Measurements from ENCODE around the gene PPP2R1B. TPM values are rescaled to one million over a fixed set of nuclear protein-coding genes. Genes with fewer than 3 reads are reported as not detected.

The PPP2R1B gene
- total and polyA plus RNA-seq, 7 donors: 9.0 to 17.8 (median 14.9) TPM

DNA sequence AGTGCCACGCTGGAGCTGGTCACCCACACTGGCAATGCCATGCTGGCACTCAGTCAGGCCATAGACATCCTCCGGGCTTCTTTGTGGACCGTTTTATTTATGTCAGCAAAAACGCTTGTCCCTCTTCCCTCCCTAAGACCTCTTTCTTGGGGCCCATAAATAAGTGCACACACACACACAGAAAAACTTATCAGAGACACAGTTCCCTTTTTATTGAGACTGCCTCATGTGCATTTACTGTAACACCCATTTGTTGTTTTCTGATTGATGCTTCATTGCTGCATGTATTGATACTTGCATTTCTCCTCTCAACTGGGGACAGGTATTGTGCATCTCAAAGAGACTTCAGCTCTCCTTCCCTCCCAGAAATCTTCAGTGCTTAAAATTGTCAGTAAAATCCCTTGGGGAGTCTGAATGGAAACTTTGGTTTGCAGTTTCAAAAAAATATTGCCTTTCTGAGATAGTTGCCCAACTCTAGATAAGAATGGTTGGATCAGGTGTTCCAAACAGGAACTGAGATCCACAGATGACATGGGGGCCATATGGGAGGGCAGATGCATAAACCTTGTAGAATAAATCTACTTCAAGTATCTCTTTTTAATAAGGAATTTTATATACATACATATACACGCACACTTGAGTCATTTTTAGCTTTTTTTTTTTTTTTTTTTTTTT, 50.9 kb downstream of the PPP2R1B start:
- peaks cover 0 to 20% (median 18%) of the 10 kb centered on the region in 4 donors for H3K4me1 ChIP-seq
- 72 to 89% methylated on average over 5 of the region's 5 CpGs for WGBS, 2 donors
- H3K4me3 ChIP-seq: no peak overlapping the region
- H3K27ac ChIP-seq: no peak overlapping the region
- no peak for DNase-seq
- no peaks in the 10 kb centered on the region for H3K27me3 ChIP-seq
- no peak for TF ChIP-seq EP300 (IDR thresholded peaks at IDR 0.05)
- TF ChIP-seq, protein P1, sequence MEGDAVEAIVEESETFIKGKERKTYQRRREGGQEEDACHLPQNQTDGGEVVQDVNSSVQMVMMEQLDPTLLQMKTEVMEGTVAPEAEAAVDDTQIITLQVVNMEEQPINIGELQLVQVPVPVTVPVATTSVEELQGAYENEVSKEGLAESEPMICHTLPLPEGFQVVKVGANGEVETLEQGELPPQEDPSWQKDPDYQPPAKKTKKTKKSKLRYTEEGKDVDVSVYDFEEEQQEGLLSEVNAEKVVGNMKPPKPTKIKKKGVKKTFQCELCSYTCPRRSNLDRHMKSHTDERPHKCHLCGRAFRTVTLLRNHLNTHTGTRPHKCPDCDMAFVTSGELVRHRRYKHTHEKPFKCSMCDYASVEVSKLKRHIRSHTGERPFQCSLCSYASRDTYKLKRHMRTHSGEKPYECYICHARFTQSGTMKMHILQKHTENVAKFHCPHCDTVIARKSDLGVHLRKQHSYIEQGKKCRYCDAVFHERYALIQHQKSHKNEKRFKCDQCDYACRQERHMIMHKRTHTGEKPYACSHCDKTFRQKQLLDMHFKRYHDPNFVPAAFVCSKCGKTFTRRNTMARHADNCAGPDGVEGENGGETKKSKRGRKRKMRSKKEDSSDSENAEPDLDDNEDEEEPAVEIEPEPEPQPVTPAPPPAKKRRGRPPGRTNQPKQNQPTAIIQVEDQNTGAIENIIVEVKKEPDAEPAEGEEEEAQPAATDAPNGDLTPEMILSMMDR (IDR thresholded peaks at IDR 0.05): no peak
- no peak for TF ChIP-seq POLR2AphosphoS5 (IDR thresholded peaks at IDR 0.05)
- intact Hi-C loops (cut with DNase I): no loop called here
- peaks cover 5 to 54% (median 6%) of the 10 kb centered on the region in 4 donors for H3K36me3 ChIP-seq
- H3K9me3 ChIP-seq: no peaks in the 10 kb centered on the region

DNA sequence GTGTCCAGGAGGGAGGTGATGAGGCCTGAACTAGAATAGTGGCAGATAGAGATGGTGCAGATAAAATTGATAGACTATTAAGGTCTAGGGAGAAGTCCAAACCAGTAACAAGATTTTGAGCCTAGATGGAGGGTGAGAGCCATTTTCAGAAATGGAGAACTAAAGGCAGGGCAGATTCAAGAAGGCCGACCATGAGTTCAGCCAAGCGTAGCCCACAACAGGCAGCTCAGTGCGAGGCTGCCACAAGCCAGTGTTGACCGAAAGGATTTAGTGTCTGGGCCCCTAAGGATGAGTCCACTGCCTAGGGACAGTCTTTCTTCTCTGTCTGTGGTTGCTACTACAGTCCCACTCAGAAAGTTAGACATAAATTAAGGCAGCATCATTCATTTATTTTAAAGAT, 51.7 kb downstream of the PPP2R1B start:
- Histone ChIP-seq H3K4me3 (no peak overlapping the region), H3K4me1 (peaks cover 0 to 20% (median 18%) of the 10 kb centered on the region in 4 donors), H3K9me3 (no peaks in the 10 kb centered on the region), H3K27ac (no peak overlapping the region), H3K27me3 (no peaks in the 10 kb centered on the region), H3K36me3 (peaks cover 0 to 47% (median 0%) of the 10 kb centered on the region in 4 donors)
- TF ChIP-seq, protein P1 (IDR thresholded peaks at IDR 0.05): no peak
- TF ChIP-seq EP300 (IDR thresholded peaks at IDR 0.05) (no peak), POLR2AphosphoS5 (IDR thresholded peaks at IDR 0.05) (no peak), POLR2A (IDR thresholded peaks at IDR 0.05) (no peak)
- intact Hi-C loops (cut with DNase I): no loop called here
- 80 to 96% methylated on average over 4 of the region's 4 CpGs for whole genome bisulfite sequencing, 2 donors
- DNase-seq: no peak

DNA sequence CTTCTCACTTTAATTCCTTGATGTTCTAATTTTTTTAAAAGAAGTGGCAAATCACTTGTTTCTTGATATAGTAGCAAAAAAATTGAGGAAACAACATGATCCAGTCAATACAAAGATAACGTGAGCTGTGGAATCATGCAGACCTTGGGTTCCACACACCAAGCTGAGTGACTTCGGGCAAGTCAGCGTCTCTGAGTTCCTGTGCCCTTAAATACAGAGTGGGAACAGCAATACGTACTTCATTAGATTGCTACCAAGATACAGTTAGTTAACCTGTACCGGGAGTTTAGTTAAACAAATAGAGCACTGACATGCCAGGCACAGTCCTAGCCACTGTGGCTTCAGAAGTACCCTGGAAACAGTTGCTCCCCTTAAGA, 58.5 kb downstream of the PPP2R1B start:
- Histone ChIP-seq H3K4me3 (no peak overlapping the region), H3K36me3 (peaks cover 0 to 71% (median 2%) of the 10 kb centered on the region in 4 donors), H3K9me3 (no peaks in the 10 kb centered on the region), H3K4me1 (peaks cover 0 to 17% (median 14%) of the 10 kb centered on the region in 4 donors), H3K27me3 (no peaks in the 10 kb centered on the region), H3K27ac (peak overlapping the region in 3 of 4 donors; percentile 34 to 56 (median 51))
- WGBS, 2 donors: 96% methylated on average over 5 of the region's 5 CpGs
- no peak for DNase-seq
- TF ChIP-seq POLR2AphosphoS5 (IDR thresholded peaks at IDR 0.05): no peak
- TF ChIP-seq, protein P1 (IDR thresholded peaks at IDR 0.05): no peak
- TF ChIP-seq EP300 (IDR thresholded peaks at IDR 0.05): no peak
- TF ChIP-seq POLR2A (IDR thresholded peaks at IDR 0.05): no peak
- intact Hi-C loops (cut with DNase I): no loop called here

DNA sequence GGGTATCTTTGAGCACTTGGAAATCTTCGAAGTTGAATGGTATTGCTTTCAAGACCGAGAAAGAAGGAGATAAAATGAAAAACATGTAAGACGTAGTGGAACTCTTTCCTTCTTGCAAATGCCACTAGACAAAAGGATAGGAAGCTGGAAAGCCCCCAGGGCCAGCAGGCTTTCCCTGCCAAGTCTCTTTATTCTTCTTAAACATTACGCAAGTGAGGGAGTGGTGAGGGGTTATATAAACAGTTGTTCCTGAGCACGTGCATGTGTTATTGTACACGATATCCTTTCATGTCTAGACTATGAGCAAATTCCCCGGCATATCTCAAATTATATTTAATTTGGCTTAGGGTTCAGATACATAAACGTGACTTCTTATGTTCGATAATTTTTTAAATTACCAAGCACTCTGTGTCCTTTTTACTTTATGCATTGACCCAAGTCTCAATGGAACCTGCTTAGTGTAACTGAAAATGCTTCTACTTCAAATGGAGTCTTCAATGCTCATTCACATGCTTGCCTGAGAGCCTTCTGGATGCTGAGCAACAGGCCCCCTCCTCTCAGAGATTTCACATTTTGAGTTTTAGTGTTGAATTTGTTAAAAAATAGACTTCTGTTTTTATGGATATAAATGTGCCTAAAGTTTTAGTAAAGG, 59.0 kb downstream of the PPP2R1B start:
- WGBS, 2 donors: 15 to 56% methylated on average over 9 of the region's 9 CpGs
- intact Hi-C loops (cut with DNase I): no loop called here

More for the DNA sequence above, 59.0 kb downstream of the PPP2R1B start:
- Histone ChIP-seq H3K4me1 (peaks cover 0 to 17% (median 14%) of the 10 kb centered on the region in 4 donors), H3K4me3 (no peak overlapping the region), H3K36me3 (peaks cover 0 to 71% (median 2%) of the 10 kb centered on the region in 4 donors), H3K27me3 (no peaks in the 10 kb centered on the region), H3K27ac (peak overlapping the region; percentile 34 to 56 (median 45)), H3K9me3 (no peaks in the 10 kb centered on the region)
- peak; percentile 87 for DNase-seq
- TF ChIP-seq, protein P1 (IDR thresholded peaks at IDR 0.05): no peak
- TF ChIP-seq EP300 (IDR thresholded peaks at IDR 0.05) (peak in 2 of 4 donors; percentile 19 to 48), POLR2A (IDR thresholded peaks at IDR 0.05) (no peak), POLR2AphosphoS5 (IDR thresholded peaks at IDR 0.05) (peak; percentile 48 to 82 (median 54))
